Uterus (tissue), 2 donors: Measurements from ENCODE around the gene MCTP1.

Source experiments
- POLR2A ChIP-seq, 2 donors: fragments of 450-650 bp; IDR thresholded peaks; one replicate each; pipeline ENCODE4 v1.6.1; 2016; ENCODE audit warnings: antibody characterized with exemption in 2 of 2, mild to moderate bottlenecking in 1 of 2, moderate library complexity in 1 of 2
- TF ChIP-seq, protein P1 (sequence below), 4 experiments: fragments of 200-600 bp in 2 of 4; fragments of 450-650 bp in 2 of 4; sonication (generic) in 2 of 4; IDR thresholded peaks; one replicate each; pipeline ENCODE4 v1.5.1; 2016 to 2019; ENCODE audit warnings: antibody characterized with exemption in 4 of 4, mild to moderate bottlenecking in 2 of 4, moderate library complexity in 1 of 4

DNA sequence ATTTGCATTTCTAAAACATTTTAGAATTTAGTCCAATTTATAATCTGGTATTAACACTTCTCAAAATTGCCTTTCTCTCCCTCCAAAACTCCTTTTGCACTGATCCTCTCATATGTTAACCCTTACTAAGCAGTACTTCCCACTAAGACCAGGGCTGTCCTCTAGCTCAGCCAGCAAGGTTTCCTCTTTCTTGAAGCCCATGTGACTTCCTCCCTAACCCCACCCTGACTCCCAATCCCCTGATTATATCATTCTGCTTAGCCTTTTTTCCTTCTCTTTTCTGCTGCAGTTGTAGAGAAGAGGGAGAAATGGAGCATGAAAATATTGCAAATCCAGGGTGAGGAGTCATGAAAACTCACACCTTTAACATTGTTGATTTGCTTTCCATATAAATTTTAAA lies 241.7 kb downstream of the MCTP1 start:
- TF ChIP-seq, protein P1, sequence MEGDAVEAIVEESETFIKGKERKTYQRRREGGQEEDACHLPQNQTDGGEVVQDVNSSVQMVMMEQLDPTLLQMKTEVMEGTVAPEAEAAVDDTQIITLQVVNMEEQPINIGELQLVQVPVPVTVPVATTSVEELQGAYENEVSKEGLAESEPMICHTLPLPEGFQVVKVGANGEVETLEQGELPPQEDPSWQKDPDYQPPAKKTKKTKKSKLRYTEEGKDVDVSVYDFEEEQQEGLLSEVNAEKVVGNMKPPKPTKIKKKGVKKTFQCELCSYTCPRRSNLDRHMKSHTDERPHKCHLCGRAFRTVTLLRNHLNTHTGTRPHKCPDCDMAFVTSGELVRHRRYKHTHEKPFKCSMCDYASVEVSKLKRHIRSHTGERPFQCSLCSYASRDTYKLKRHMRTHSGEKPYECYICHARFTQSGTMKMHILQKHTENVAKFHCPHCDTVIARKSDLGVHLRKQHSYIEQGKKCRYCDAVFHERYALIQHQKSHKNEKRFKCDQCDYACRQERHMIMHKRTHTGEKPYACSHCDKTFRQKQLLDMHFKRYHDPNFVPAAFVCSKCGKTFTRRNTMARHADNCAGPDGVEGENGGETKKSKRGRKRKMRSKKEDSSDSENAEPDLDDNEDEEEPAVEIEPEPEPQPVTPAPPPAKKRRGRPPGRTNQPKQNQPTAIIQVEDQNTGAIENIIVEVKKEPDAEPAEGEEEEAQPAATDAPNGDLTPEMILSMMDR (IDR thresholded peaks at IDR 0.05) = no peak
- TF ChIP-seq POLR2A (IDR thresholded peaks at IDR 0.05) = no peak
